Transverse colon (tissue), 4 donors: Measurements from ENCODE around the gene SDK1. TPM values are rescaled to one million over a fixed set of nuclear protein-coding genes. Genes with fewer than 3 reads are reported as not detected.

Experiments used
- DNase-seq: peaks from one replicate; pipeline ENCODE4 v3.0.0-alpha.2; 2019
- H3K27ac ChIP-seq, 4 donors: fragments of 200-600 bp; sonication (generic); 2 replicates each; pipeline ENCODE4 v1.5.1; 2016 to 2018; ENCODE audit warnings: inconsistent platforms in 4 of 4
- H3K27me3 ChIP-seq: fragments of 200-600 bp; sonication (generic); 2 replicates; pipeline ENCODE4 v1.5.1; 2017; ENCODE audit warnings: inconsistent platforms
- H3K36me3 ChIP-seq, 4 donors: fragments of 200-600 bp; sonication (generic); 2 replicates each; pipeline ENCODE4 v1.5.1; 2017 to 2019; ENCODE audit warnings: inconsistent platforms in 4 of 4
- H3K4me1 ChIP-seq, 4 donors: fragments of 200-600 bp; sonication (generic); 2 replicates each; pipeline ENCODE4 v1.5.1; 2017 to 2020; ENCODE audit warnings: inconsistent platforms in 4 of 4
- H3K4me3 ChIP-seq, 4 donors: fragments of 200-600 bp; sonication (generic); 1 replicate in 1 of 4; 2 replicates in 3 of 4; pipeline versions ENCODE4 v1.5.1 to v1.6.1; 2017 to 2019; ENCODE audit warnings: inconsistent platforms in 4 of 4
- H3K9me3 ChIP-seq, 2 donors: fragments of 200-600 bp; sonication (generic); 2 replicates each; pipeline ENCODE4 v1.5.1; 2017 to 2019; ENCODE audit warnings: inconsistent platforms in 2 of 2
- EP300 ChIP-seq: sonication (generic); formaldehyde crosslinking; IDR thresholded peaks from one replicate; pipeline ENCODE4 v1.6.1; 2017; ENCODE audit warnings: antibody characterized with exemption, low read depth
- POLR2A ChIP-seq: fragments of 450-650 bp; IDR thresholded peaks from one replicate; pipeline ENCODE4 v1.6.1; 2016; ENCODE audit warnings: antibody characterized with exemption, mild to moderate bottlenecking, moderate library complexity
- POLR2AphosphoS5 ChIP-seq, 3 donors: sonication (generic); formaldehyde crosslinking; IDR thresholded peaks; one replicate each; pipeline ENCODE4 v1.6.1; 2016; ENCODE audit warnings: antibody characterized with exemption in 3 of 3
- WGBS, 2 donors: methylation state at CpG; one replicate each; pipeline ENCODE4 v1.1.5; 2018; ENCODE audit warnings: low coverage in 1 of 2; 5-methylcytosine and 5-hydroxymethylcytosine counted together
- in situ Hi-C, 4 donors: fragments of 200-750 bp; cut with MboI; loops; one replicate each; pipeline versions ENCODE4 v1.15.0 to v1.15.1; 2017; ENCODE audit warnings: low sequenced_read_pairs in 3 of 4, low pct_ligation_motif_present in 1 of 4, low pct_unique_long_range_greater_than_20kb in 1 of 4
- intact Hi-C: fragments of 100-400 bp; cut with DNase I; formaldehyde crosslinking; loops from one replicate; pipeline ENCODE4 v1.15.1; 2023; ENCODE audit warnings: low total_unique reads
- total RNA-seq, 4 donors: library from RNA; depleted of rRNA; stranded (reverse); fragments of >200 nt; gene quantifications; one replicate each; pipeline ENCODE4 v1.1.0, GENCODE V29; 2016
- TF ChIP-seq, protein P1 (sequence below), 5 experiments: fragments of 200-600 bp in 3 of 5; fragments of 450-650 bp in 2 of 5; sonication (generic) in 3 of 5; IDR thresholded peaks; 1 replicate in 2 of 5; 2 replicates in 3 of 5; pipeline ENCODE4 v1.5.1; 2016 to 2017; ENCODE audit warnings: antibody characterized with exemption in 5 of 5, inconsistent platforms in 3 of 5, mild to moderate bottlenecking in 2 of 5, moderate library complexity in 1 of 5

Gene SDK1
- total RNA-seq, 4 donors from 2014 or later = 4.0 to 8.6 (median 5.4) TPM

DNA sequence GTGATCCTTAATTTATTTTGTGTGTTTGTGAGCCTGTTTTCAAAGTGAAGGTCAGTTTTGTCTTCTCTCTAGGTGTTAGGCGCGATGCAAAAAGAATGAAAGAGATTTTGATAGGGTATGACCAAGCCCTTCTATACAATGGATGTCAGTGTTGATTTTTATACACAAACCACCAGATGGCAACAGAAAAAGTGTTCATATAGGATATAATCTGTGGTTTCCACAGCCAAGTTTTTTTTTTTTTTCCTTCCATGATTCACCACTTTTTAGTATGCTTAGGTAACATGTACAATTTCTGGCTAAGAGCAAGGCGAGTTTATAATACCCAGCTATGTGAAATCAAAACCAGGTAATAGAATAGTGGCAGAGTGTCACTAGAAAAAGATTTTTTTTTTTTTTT lies 8.1 kb downstream of the SDK1 start:
- H3K27me3 ChIP-seq = no peaks in the 10 kb centered on the region
- intact Hi-C loops (no loop called here), in situ Hi-C loops (loop anchor here in 1 of 4 donors (25.0 kb wide), 1 partner anchor 578 kb away; no protein-coding TSS in a partner anchor)
- H3K36me3 ChIP-seq = no peaks in the 10 kb centered on the region
- WGBS, 2 donors = 83% methylated on average over 3 of the region's 3 CpGs
- H3K4me3 ChIP-seq = no peak overlapping the region
- peaks cover 0 to 3% (median 0%) of the 10 kb centered on the region in 4 donors for H3K4me1 ChIP-seq
- no peak overlapping the region for H3K27ac ChIP-seq
- TF ChIP-seq EP300 (no peak), POLR2A (no peak), POLR2AphosphoS5 (IDR thresholded peaks at IDR 0.05) (no peak)
- TF ChIP-seq, protein P1, sequence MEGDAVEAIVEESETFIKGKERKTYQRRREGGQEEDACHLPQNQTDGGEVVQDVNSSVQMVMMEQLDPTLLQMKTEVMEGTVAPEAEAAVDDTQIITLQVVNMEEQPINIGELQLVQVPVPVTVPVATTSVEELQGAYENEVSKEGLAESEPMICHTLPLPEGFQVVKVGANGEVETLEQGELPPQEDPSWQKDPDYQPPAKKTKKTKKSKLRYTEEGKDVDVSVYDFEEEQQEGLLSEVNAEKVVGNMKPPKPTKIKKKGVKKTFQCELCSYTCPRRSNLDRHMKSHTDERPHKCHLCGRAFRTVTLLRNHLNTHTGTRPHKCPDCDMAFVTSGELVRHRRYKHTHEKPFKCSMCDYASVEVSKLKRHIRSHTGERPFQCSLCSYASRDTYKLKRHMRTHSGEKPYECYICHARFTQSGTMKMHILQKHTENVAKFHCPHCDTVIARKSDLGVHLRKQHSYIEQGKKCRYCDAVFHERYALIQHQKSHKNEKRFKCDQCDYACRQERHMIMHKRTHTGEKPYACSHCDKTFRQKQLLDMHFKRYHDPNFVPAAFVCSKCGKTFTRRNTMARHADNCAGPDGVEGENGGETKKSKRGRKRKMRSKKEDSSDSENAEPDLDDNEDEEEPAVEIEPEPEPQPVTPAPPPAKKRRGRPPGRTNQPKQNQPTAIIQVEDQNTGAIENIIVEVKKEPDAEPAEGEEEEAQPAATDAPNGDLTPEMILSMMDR (IDR thresholded peaks at IDR 0.05) = no peak
- DNase-seq = no peak
- H3K9me3 ChIP-seq = no peaks in the 10 kb centered on the region

DNA sequence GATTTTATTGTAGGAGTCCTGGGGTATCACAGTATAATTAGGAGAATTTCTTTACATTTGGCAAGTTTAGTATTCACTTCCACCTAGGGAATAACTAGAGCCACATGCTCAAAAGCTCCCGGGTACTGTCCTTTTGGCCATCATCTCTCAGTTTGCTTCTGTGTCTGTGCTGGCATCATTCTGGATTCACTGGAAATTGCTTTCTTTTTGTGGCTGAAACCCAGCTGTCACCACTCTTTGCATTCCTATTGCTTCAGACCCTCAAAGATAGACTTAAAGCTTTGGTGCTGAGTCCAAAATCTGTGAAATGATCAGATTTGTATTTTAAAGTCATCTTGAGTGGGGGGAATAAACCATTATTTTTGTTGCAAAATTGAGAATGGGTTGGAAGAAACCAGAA lies 8.9 kb downstream of the SDK1 start:
- Histone ChIP-seq H3K27me3 (no peaks in the 10 kb centered on the region), H3K36me3 (no peaks in the 10 kb centered on the region), H3K27ac (no peak overlapping the region), H3K4me1 (peaks cover 0 to 3% (median 0%) of the 10 kb centered on the region in 4 donors), H3K9me3 (no peaks in the 10 kb centered on the region), H3K4me3 (no peak overlapping the region)
- intact Hi-C loops = no loop called here
- TF ChIP-seq POLR2AphosphoS5 (IDR thresholded peaks at IDR 0.05) (no peak), POLR2A (no peak)
- DNase-seq = no peak
- 35% methylated on average over 1 of the region's 1 CpG; no CpG with 5 or more reads in 1 of the 2 donors for WGBS, 2 donors
- in situ Hi-C loops = loop anchor here in 1 of 4 donors (25.0 kb wide), 1 partner anchor 577 kb away; no protein-coding TSS in a partner anchor

DNA sequence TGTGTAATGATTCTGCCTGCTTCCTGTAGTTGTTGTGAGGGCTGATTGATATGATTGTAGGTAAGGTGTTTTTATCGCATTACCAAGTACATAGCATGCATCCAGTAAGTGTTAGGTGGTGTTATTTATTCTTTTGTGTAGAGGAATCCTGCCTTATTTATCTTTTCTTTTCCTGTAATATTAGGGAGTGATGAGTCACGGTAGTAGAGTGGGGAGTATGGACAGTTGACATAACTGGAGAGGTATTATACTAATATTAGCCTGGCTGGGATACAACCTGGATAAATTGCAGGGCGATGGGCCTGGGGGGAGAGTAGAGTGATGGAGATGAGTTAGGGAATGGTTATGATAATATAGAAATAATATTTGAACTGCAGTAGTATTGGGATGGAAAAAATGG lies 9.8 kb downstream of the SDK1 start:
- intact Hi-C loops = no loop called here
- WGBS, 2 donors = 59 to 81% methylated on average over 3 of the region's 3 CpGs

DNA sequence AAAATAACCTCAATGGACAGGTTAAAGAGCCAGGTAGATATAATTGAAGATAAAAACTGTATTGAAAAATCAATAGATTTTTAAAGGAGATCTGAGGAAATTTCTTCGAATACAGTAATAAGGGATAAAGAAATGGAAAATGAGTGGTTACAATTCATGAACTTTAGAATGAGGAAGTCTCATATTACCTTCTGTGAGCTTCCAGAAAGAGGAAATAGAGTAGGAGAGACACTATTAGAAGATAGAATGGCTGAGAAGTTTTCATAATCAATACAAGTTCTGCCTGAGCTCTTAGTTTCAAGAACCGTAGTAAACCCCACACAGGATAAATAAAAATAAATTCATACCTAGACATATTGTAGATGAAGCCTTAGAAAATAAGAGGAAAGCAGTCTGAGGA lies 11.5 kb downstream of the SDK1 start:
- TF ChIP-seq POLR2A (no peak), EP300 (no peak), POLR2AphosphoS5 (IDR thresholded peaks at IDR 0.05) (no peak)
- TF ChIP-seq, protein P1 (IDR thresholded peaks at IDR 0.05) = no peak

More for the DNA sequence above, 9.8 kb downstream of the SDK1 start:
- Histone ChIP-seq H3K27ac (no peak overlapping the region), H3K27me3 (no peaks in the 10 kb centered on the region), H3K4me1 (peaks cover 0 to under 1% (median 0%) of the 10 kb centered on the region in 4 donors), H3K9me3 (no peaks in the 10 kb centered on the region), H3K4me3 (no peak overlapping the region), H3K36me3 (no peaks in the 10 kb centered on the region)
- TF ChIP-seq, protein P1 (IDR thresholded peaks at IDR 0.05) = no peak
- no peak for TF ChIP-seq POLR2AphosphoS5 (IDR thresholded peaks at IDR 0.05)
- TF ChIP-seq EP300 = no peak
- in situ Hi-C loops = loop anchor here in 1 of 4 donors (25.0 kb wide), 1 partner anchor 576 kb away; no protein-coding TSS in a partner anchor
- DNase-seq = no peak

DNA sequence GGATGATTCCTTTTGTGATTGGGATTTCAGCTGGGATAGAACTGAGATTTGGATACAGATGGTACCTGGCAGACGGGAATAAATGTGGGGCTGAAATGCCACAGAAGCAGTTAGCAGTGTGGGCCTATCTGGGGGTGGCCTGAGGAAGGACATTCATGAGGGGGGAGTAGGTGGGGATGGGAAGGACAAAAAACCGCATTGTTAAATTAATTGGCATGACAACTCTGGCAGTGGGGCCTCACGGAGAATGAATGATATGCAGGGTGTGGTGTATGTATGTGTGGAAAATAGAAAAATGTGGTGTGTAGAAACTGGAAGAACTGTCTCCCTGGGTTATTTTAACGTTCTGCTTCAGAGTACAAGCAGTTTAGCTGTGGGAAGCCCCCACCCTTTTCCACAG lies 17.8 kb downstream of the SDK1 start:
- no peak for DNase-seq
- in situ Hi-C loops = loop anchor here in 1 of 4 donors (25.0 kb wide), 1 partner anchor 568 kb away; no protein-coding TSS in a partner anchor
- 60 to 72% methylated on average over 4 of the region's 4 CpGs for WGBS, 2 donors
- Histone ChIP-seq H3K9me3 (no peaks in the 10 kb centered on the region), H3K27me3 (no peaks in the 10 kb centered on the region), H3K4me1 (no peaks in the 10 kb centered on the region), H3K4me3 (no peak overlapping the region), H3K36me3 (no peaks in the 10 kb centered on the region), H3K27ac (no peak overlapping the region)
- intact Hi-C loops = no loop called here
- no peak for TF ChIP-seq POLR2A
- TF ChIP-seq POLR2AphosphoS5 (IDR thresholded peaks at IDR 0.05) = no peak
- TF ChIP-seq, protein P1 (IDR thresholded peaks at IDR 0.05) = no peak
- no peak for TF ChIP-seq EP300

More for the DNA sequence above, 11.5 kb downstream of the SDK1 start:
- Histone ChIP-seq H3K27me3 (no peaks in the 10 kb centered on the region), H3K36me3 (no peaks in the 10 kb centered on the region), H3K4me1 (no peaks in the 10 kb centered on the region), H3K9me3 (no peaks in the 10 kb centered on the region), H3K27ac (no peak overlapping the region), H3K4me3 (no peak overlapping the region)
- no peak for DNase-seq
- WGBS, 2 donors = 77 to 81% methylated on average over 2 of the region's 2 CpGs
- in situ Hi-C loops = loop anchor here in 1 of 4 donors (25.0 kb wide), 1 partner anchor 575 kb away; no protein-coding TSS in a partner anchor
- intact Hi-C loops = no loop called here
